Nasal cavity respiratory epithelium epithelial cell of viscerocranial mucosa (primary cell): ENCODE measurements around the gene LRRC56. TPM values are rescaled to one million over a fixed set of nuclear protein-coding genes. Genes with fewer than 3 reads are reported as not detected.

ENCODE experiments used
- total RNA-seq: library from RNA; depleted of rRNA; stranded (reverse); fragments of >200 nt; gene quantifications from 2 replicates; pipeline ENCODE4 v1.2.3, GENCODE V29; 2014

The LRRC56 gene, protein sequence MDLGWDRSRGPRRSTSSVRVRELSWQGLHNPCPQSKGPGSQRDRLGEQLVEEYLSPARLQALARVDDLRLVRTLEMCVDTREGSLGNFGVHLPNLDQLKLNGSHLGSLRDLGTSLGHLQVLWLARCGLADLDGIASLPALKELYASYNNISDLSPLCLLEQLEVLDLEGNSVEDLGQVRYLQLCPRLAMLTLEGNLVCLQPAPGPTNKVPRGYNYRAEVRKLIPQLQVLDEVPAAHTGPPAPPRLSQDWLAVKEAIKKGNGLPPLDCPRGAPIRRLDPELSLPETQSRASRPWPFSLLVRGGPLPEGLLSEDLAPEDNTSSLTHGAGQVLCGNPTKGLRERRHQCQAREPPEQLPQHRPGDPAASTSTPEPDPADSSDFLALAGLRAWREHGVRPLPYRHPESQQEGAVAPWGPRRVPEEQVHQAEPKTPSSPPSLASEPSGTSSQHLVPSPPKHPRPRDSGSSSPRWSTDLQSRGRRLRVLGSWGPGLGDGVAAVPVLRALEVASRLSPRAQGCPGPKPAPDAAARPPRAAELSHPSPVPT
- 0.34 and 1.4 TPM in 2 replicates for total RNA-seq

DNA sequence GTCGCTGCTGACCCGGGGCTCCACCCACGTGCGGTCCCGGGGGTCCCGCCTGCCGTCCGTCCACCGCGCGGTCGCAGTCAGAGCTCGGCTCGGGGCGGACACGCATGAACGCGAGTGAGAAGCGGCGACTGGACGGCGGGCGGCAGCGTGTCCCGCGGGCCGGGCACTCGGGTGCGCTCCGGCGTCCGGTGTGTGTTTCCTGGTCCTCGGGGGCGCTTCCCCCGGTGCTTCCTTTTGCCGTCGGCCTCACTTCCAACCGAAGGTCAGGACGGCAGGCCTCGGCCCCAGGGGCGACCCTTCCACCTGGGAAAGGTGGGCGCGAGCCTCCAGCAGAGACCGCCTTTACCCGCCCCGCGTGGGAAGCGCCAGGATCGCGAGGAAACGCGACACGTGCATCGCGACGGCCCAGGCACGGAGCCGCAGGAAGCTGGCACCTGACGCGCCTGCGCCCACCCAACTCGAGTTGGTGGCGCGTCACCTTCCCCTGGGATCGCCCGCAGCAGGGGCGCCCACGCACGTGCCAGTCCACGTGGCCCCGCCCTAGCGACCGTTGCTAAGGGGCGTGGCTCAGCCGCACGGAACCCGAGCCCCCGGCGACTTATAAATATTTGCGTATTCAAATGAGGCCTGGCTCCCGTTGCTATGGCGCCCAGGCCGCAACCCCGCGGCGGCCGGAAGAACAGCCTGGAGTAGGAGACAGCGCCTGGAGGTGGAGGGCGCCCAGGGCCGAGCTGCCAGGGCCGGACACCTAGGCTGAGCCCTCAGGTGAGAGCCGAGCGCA is at the start of gene LRRC56:
TSS of gene LRRC56 (plus strand) at position 687 of the 781 bp plus-strand sequence. CDS start 3,158 bp downstream, outside the sequence.

DNA sequence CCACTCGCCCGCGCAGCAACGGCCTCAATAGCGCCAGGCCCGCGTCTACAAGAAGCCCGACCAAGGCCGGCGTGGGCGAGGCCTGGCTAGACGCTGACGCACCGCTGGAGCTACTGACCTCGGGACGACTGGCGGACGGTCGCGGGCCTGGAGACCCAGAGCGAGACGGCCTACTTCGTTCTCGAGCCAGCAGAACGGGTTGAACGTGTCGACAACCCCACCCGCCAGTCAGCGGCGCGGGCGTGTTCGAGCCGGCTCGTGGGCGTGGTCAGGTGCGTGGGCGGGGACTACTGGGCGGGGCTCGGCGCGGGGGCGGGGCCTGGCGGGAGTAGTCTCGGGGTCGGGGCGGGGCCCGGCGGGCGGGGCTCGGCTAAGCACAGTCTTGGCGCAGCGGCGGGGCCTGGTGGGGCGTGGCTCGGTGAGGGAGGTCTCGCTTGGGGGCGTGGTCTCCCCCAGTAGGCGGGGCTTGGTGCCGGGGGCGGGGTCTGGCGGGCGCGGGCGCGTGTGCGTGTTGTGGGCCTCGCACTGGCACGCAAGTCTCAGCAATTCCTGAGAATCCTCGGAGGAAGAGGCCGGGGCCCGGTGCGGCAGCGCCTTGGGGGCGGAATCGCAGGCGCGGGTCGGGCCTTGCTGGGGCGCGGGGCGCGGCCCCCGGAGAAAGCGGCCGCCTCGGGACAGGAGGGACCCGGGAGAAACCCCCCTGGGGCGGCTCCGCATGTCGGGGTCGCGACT is 30.2 kb upstream of the LRRC56 start, which contains the start of gene RNH1:
TSS of gene RNH1 (minus strand) at position 248 of the 732 bp plus-strand sequence. CDS start 5,080 bp downstream, outside the sequence.

DNA sequence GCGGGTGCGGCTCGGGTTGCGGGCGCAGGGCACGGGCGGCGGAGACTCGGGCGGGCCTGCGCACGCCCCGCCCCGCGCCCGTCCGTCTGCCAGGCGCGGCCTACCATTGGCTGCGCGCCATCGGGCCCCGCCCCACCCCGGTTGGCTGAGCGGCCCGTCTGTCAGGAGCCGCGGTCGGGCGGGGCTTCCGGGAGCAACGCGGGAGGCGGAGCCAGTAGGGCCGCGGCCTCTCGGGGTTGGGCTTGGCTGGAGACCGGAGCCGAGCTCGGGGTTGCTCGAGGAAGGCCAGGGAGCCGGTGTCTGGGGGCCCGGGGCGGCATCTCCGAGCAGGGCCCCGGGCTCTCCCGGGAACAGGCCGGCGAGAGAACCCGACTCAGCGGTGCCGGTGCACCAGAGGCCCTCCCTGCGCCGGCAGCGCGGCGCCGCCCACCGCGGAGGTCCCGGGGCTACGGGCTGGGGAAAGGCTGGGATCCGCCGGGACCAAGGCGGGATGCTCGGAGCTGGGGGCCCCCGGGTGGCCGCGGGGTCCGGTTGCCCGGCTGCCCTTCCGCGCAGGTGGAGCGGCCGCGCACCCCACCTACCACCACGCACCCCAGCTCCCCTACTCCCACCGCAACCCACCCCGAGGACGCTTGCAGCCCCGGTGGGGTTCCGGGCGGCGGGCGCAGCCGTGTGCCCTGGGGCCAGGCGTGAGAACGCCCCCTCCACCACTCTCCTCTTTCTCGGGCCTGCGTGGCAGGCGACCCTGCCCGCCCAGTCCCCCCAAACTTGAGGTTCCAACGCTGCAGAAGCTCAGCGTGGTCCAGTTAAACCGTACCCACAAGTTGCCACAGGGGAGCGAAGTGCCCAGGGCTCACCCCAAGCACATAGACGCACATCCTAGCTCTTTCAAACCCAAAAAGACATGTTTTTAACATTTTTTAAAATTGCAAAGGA is 1.5 kb upstream of the LRRC56 start, which contains the start of gene HRAS:
TSS of gene HRAS (minus strand) at position 58 of the 936 bp plus-strand sequence.

DNA sequence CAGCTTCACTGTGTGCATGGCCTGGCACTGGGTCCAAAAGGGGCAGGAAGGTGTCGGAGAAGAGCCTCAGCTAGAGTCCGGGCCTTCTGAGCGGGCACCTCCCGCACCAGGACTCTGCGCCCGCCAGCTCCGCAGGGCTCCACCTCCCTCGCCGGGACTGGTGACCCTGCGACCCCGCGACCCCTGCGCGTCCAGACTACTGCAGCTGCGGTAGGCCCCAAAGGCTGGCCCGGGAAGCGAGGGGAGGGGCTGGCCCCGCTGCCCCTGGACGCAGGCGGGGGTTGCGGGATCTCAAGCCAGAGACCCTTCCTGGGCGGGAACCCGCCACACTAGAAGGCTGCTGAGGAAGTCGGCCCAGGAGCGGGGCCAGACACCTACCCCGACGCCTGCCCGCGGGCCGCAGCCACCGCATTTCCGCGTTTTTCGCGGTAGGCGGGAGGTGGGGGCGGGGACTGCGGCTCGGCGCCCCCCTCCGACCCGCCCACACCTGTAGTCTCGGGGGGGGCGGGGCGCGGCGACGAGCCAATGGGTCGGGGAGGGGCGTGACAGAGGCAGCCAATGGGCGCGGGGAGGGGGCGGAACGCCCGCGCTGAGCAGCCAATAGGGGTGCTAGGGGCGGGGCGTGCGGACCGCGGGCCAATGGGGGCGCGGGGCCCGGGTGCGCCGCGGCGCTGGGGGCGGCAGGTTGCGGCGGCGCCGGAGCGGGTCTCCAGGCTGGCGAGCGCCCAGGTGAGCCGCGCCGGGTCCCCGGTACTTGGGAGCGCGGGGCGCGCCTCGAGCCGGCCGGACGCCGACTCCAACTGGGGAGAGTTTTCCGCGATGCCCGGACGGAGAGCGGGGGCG is 23.2 kb downstream of the LRRC56 start, which contains the start of the genes LMNTD2 and RASSF7:
TSS of gene LMNTD2 (minus strand) at position 434 of the 843 bp plus-strand sequence. CDS start at position 412, 22 bp downstream.
TSS of gene RASSF7 (plus strand) at position 666 of the 843 bp plus-strand sequence. CDS start 799 bp downstream, outside the sequence.

DNA sequence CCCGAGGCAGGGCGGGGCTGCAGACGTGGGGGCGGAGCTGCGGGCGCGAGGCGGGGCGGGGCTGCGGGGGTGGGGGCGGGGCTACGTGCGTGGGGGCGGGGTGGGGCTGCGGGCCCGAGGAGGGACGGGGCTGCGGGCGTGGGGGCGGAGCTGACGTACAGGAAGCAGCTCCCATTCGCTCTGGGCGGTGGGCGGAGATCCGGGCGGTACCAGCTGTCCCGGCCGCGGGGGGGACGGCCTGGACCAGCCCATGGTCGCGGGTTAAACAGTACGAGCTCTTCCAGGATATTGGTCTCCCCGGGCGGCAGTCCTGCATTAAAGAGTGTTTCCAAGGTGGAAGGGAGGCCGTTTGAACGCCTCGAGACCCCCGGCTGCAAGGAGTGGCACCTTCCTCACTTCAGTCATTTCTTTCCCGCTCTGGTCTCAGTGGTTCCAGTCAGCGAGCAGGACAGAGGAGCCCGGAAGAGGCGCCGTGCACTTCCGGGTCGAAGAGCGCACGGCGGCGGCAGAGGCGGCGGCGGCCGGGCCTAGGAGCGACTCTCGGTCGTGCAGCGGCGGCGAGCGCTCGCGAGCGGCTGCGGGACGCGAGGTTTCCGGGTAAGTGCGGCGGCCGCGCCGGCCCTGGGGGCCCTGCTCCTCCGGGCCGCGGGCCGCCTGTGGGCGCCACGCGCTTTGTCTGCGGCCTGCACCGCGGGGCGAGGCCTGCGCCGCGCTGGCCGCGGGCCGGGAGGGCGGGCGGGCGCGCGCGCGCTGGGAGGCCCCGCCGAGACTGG is 38.9 kb downstream of the LRRC56 start, which contains the start of gene PHRF1:
TSS of gene PHRF1 (plus strand) at position 475 of the 773 bp plus-strand sequence. CDS start 5,043 bp downstream, outside the sequence.

Other genes starting within 250 kb of the LRRC56 start
- gene PGGHG, start 248.4 kb upstream of the LRRC56 start, total RNA-seq, result 1.7 and 5.5 TPM in 2 replicates
- gene IFITM5, start 238.0 kb upstream of the LRRC56 start, total RNA-seq, result not detected in 2 replicates
- 2.8 and 7.2 TPM in 2 replicates for gene IFITM2, start 229.7 kb upstream of the LRRC56 start, total RNA-seq
- 5.9 and 7.9 TPM in 2 replicates for gene IFITM1, start 223.5 kb upstream of the LRRC56 start, total RNA-seq
- gene IFITM3, start 216.7 kb upstream of the LRRC56 start, total RNA-seq, result 15.0 and 35.7 TPM in 2 replicates
- gene B4GALNT4, start 168.0 kb upstream of the LRRC56 start, total RNA-seq, result 4.8 and 17.3 TPM in 2 replicates
- 208 and 214 TPM in 2 replicates for gene PKP3, start 143.3 kb upstream of the LRRC56 start, total RNA-seq
- gene SIGIRR, start 122.5 kb upstream of the LRRC56 start, total RNA-seq, result 7.4 and 22.2 TPM in 2 replicates
- gene ANO9, start 95.5 kb upstream of the LRRC56 start, total RNA-seq, result 4.4 and 15.9 TPM in 2 replicates
- 24.3 and 31.7 TPM in 2 replicates for gene PTDSS2, start 87.2 kb upstream of the LRRC56 start, total RNA-seq
- gene RNH1, start 30.3 kb upstream of the LRRC56 start, total RNA-seq, result 339 and 399 TPM in 2 replicates
- gene HRAS, start 2.0 kb upstream of the LRRC56 start, total RNA-seq, result 99.5 and 124 TPM in 2 replicates
- gene LMNTD2, start 23.2 kb downstream of the LRRC56 start, total RNA-seq, result 1.0 and 2.0 TPM in 2 replicates
- 18.7 and 29.0 TPM in 2 replicates for gene RASSF7, start 23.4 kb downstream of the LRRC56 start, total RNA-seq
- gene PHRF1, start 38.9 kb downstream of the LRRC56 start, total RNA-seq, result 26.3 and 37.4 TPM in 2 replicates
- gene IRF7, start 78.4 kb downstream of the LRRC56 start, total RNA-seq, result 7.8 and 39.3 TPM in 2 replicates
- gene CDHR5, start 87.4 kb downstream of the LRRC56 start, total RNA-seq, result not detected in 2 replicates
- not detected in 2 replicates for gene SCT, start 89.7 kb downstream of the LRRC56 start, total RNA-seq
- gene DRD4, start 99.7 kb downstream of the LRRC56 start, total RNA-seq, result 0.07 TPM in 1 of 2 replicates, not detected in the other
- 28.4 and 36.0 TPM in 2 replicates for gene DEAF1, start 157.7 kb downstream of the LRRC56 start, total RNA-seq
- 16.4 and 21.9 TPM in 2 replicates for gene TMEM80, start 158.3 kb downstream of the LRRC56 start, total RNA-seq
- 126 and 167 TPM in 2 replicates for gene EPS8L2, start 168.7 kb downstream of the LRRC56 start, total RNA-seq
- gene TALDO1, start 209.9 kb downstream of the LRRC56 start, total RNA-seq, result 199 and 220 TPM in 2 replicates
- gene GATD1, start 240.0 kb downstream of the LRRC56 start, total RNA-seq, result 20.8 and 30.3 TPM in 2 replicates